Stimulated activated CD4-positive, alpha-beta T cell treated with anti-CD3 and anti-CD28 coated beads, Interleukin-15, amount 100 ng/mL, for 1 hour (primary cell): ENCODE results near the gene ANKRD37.

Experiments used
- DNase-seq, 2 donors: peaks; one replicate each; pipeline ENCODE4 v3.0.0-alpha.2; 2020; ENCODE audit warnings: low read depth in 1 of 2, low spot score in 1 of 2

The ANKRD37 gene

DNA sequence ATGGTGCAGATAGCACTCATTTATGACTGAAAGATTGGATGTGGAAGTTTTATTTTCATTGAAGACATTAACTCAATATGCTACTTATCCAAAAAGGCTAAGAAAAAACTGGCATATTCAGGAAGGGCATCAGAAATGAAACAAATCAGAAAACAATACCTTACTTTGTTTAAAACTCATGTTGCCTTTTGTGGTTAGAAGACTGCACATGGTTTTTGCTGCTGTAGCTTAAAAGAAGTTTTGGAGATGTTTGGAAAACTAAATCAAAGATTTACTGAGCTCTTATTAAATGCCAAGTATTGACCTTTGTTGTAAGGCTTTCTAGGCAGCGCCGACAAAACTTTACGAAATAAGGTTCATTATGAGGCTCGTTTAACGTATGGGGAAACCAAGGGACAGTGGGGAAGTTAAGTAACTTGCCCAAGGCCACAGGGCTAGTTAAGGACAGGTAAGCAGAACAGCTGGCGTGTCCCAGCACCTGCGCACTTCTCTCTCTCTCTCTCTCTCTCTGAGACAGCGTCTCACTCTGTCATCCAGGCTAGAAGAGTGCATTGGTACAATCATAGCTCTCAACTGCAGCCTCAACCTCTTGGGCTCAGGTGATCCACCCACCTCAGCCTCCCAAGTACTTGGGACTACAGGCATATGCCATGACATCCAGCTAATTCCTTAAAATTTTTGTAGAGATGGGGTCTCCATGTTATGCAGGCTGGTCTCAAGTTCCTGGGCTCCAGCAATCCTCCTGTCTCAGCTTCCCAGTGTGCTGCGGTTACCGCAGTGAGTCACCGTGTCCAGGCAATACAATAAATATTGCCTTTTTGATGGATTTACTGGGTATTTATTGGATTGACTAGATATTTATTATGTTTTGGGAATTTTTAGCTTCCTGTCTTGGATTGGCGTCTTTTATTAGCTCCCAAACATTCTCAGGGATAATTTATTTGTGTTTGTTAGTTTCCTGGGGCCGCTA, 17.0 kb upstream of the ANKRD37 start:
- DNase-seq: no peak

DNA sequence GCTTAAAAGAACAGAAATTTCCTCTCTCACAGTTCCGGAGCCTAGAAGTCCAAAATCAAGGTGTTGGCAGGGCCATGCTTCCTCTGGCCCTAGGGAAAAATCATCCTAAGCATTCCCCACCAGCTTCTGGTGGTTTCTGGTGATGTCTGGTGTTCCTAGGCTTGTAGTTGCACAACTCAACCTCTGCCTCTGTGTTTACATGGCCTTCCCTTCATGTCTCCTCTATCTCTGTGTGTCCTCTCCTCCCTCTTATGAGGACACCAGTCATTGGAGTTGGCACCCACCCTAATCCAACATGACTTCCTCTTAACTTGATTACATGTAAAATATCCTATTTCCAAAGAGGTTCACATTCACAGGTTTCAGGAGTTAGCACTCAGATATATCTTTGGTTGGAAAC, 16.3 kb upstream of the ANKRD37 start:
- DNase-seq: no peak

DNA sequence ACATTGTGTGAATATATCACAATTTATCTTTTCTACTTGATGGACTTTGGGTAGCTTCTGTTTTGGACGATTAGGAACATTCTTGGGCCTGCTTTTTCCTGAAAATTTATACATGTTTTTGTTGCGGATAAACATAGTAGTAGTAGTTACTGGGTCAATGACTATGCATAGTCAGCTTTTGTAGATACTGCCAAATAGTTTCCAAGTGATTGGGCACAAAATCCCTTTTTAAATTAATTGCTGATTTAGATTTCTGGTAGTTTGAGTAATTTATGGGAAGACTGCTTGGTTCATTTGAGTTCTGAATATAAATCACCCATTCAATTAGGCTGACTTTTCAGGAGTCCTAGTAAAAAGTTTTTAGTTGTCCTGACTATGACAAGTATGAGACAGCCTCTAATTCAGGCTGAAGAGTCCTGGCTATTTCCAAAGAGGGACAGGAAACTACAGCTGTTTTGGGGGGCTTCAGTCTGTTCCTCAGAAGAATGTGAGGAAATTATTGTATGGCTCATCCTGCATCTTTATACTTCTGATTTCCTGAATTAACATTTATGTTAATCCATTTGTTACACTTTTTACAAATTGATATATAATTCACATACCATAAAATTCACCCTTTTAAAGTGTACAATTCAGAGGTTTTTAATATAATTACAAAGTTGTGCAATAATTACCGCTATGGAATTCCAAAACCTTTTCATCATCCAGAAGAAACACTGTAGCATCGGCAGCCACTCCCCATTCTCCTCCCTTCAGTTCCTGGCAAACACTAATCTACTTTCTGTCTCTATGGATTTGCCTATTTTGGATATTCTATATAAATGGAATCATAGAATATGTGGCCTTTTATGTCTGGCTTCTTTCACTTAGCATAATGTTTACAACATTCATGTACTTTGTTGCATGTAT, 15.1 kb upstream of the ANKRD37 start:
- no peak for DNase-seq

DNA sequence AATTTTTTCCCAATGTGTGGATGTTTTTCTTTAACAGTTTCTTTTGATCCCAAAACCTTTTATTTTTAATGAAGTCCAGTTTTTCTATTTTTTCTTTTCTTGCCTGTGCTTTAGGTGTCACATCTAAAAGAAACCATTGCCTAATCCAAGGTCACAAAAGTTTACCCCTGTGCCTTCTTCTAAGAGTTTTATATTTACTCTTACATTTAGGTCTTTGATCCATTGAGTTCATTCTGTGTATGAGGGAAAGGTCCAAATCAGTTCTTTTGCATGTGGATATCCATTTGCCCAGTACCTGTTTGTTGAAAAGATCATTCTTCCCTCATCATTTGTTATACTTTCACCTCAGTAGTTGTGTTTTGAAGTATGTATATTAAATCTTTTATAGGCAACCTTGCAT, 13.9 kb upstream of the ANKRD37 start:
- DNase-seq: no peak

DNA sequence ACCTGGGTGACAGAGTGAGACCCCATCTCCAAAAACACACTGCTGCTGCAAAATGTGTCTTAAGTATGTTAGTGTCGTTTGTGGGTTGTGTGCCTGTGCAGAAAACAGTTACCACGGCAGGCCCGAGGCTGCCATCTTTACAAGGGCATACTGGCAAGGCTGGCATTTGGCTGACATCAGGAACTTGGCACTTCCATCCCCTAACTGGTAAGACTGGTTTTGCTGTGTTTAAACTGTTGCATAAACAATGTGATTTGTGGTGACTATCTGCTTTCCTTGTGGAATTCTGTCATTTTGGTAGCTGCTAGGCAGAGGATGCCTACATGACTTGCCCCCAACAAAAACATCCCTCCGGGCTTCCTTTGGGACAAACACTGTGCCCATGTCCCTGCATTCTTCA, 13.2 kb upstream of the ANKRD37 start:
- no peak for DNase-seq

DNA sequence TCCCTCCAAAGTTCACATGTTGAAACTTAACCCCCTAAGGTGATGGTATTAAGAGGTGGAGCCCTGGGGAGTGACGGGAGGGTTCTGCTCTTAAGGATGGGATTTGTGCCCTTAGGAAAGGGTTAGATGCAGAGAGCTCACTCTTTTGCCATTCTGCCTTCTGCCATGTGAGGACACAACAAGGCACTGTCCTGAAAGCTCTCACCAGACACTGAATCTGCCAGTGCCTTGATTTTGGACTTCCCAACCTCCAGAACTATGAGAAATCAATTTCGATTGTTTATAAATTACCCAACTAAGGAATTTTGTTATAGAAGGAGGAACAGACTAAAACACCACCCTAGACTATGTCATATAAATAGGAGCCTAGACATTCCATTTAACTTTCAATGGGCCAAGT, 12.6 kb upstream of the ANKRD37 start:
- DNase-seq: no peak

DNA sequence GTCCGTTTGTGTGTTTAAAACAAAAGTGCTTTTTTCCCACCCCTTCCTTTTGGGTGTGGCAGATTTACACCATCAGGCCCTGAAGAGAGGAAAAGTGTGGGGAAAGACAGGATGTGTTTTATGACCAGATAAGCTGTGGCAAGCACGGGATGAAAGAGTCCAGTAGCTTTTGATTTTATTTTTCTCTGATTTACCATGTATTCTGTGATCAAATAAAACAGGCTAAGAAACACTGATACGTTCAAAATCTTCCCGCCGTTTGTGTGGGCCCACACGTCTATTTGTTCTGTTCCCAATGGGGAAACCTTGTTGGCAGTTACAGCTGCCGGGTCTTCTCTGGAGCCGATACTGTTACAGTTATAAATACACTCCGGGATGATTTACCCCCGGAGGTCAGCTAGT, 11.7 kb upstream of the ANKRD37 start:
- no peak for DNase-seq

DNA sequence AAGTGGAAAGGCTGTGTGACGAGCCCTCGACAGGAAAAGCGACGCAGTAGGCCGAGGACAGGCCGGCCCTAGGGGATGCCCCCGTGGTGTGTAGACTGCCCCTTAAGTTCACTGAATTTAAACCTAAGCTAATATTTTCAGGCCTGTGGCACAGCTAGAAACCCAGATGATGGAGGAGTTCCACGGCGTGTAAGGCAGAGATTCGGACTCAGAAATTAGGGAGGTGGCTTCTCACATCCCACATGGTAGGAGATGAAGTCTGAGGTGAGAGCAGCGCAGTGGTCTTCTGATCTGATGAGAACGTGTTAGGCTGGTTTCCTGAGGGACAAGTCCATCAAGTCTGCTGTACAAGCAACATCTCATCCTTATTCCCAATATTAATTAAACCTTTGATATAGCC, 8.7 kb upstream of the ANKRD37 start:
- no peak for DNase-seq

DNA sequence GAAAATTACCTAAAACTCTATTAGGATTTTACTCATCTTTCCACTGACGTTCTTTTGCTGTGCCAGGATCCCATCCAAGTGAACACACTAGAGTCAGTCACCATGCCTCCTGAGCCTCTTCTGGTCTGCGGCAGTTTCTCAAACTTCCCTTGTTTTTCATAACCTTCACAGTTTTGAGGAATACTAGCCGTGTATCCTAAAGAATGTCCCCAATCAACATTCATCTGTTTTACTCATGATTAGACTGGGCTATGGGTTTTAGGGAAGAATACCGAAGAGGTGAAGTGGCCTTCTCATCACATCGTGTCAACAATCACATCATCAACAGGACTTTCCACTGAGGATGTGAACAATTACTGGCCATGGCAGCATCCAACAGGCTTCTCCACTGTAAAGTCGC, 5.7 kb upstream of the ANKRD37 start:
- no peak for DNase-seq

DNA sequence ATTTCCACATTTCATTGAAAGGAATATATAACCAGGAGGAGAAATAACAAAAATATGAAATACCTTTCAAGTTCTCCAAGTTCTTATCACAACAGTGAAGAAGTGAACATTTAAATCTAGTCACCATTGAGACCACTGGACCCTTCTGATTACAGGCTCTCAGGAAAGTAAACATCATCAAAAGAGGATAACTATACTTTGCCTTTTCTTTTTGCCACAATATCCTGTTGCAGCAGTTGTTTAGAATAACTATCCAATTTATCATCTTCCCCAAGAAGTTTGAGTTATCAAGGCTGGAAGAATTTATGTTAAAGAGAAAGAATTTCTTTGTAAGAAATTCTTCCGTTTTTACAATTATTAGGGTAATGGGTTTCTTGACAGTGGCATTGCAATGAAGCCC, 4.5 kb upstream of the ANKRD37 start:
- no peak for DNase-seq

DNA sequence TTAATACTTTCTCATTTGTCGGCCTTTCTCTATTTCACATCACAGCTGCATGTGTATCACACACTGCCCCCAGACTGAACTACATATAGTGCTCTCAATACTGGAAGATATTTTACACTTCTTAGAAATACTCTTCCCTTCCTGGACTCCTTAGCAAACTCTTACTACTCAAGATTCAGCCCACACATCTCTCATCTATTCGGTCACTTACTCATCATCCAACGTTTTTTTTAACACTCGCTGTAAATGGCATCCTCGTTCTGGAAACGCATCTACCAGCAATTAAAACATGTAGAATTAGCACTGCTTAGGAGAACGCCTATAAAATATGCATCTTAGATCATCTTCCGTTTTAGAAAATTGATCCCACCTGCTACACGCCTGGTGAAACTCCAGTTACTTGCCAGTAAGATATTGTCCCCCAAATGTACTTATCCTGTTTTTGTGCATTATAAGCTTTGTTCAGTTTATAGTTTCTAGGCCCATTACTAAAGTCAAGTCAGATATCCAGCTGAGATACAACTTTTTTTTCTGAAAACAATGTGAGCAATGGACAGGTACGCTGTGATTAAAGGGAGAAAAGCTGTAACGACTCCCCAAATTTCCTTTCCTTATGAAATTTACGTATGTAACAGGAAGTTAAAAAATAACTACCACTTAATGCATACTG, 1.9 kb upstream of the ANKRD37 start:
- DNase-seq: no peak

DNA sequence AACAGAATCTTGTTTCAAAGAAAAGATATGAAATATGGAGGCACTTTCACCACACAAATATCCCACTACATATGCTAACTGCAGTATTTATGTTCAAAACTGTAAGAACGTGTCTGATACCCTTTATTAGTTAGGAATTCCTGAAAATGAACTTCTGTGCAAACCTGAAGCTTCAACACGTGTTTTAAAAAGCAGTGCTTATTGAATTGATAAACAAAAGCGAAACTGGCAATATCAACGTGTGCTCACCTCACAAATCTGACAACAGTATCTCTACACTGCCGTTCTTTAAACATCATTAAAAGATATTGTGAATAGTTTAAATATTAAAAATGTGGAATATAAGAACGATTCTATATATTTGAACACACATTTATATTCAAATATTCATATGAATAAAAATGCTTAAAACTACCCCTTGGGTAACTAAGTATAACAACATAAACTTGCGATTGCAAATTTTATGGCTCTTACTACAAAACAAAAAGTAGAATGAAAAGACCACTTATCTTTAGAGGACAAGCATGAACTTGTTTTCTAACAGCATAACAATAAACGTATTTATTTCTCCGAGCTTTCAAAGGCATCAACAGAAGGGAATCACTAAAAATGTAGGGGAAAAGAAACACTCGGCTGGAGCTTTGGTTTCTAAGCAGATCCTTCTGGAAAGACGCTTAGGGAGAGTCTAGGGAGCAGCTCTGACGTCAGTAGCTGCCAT, 1.2 kb upstream of the ANKRD37 start, which contains the start of gene LRP2BP:
LRP2BP (minus strand) TSS at position 687 of the 718 bp plus-strand sequence. CDS start 17,738 bp downstream, outside the sequence.
- no peak for DNase-seq

DNA sequence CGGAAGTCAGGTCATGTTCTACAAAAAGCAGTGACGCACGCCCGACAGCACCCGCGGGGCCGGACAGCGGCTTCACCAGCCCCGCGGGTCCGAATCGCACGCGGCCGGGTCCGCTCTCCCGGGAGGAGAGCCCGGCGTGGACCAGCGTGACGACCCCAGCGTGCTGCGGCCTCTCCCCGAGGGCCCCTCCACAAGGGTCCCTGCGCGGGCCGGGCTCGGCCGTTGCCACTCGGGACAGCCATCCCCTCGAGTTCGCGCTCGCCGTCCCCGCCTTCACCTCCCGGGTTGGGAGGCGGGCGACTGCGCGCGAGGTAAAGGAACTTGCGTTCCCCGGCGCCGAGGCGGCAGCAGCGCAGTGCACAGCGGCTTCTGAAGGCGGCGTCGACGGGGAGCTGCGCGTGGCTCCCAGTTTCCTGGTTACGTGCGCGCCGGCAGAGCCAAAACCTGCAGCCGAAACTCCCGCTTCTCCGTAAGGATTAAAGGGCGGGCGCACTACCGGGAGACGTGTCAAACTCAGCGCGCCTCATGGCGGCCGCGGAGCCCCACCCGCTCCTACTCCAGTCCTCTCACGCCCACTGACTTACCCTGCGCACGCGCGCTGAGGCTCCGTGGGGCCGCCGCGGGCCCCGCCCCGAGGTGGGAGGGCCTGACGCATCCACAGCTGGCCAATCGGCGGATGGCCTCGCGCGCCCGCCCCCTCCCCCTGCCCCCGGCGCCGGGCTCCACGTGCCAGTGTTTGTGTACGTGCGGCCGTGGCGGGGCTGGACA, 501 bp upstream of the ANKRD37 start:
- peak; percentile 95 to 97 for DNase-seq

DNA sequence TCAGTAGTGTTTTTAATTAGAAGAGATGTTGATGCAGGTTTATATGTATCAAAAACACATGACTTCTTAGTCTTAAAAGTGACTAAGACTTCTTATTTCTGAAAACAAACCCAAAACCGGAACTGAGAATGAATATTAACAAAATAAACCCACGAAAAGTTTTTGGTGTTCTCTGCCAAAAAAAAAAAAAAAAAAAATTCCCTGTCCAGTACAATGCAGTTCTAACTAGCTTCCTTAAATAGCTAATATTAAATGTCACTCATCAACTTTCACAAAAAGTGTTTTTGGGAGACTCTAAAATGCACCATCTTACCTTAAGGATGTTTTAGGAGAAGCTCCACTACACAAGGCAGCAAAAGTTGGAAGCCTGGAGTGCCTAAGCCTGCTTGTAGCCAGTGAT, 2.0 kb downstream of the ANKRD37 start:
- DNase-seq: no peak

DNA sequence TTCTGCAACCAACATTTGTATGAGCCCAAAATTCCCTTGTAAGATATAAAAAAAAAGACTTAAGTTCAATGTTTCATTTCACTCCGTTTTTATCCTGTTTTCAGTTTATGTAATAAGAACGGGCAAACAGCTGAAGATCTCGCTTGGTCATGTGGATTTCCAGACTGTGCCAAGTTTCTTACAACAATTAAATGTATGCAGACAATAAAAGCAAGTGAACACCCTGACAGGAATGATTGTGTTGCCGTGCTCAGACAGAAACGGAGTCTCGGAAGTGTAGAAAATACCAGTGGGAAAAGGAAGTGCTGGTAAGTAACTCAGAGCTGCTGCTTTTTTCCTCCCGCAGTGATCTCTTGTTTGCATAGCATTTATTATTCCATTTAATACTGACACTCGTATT, 2.8 kb downstream of the ANKRD37 start:
- DNase-seq: no peak

DNA sequence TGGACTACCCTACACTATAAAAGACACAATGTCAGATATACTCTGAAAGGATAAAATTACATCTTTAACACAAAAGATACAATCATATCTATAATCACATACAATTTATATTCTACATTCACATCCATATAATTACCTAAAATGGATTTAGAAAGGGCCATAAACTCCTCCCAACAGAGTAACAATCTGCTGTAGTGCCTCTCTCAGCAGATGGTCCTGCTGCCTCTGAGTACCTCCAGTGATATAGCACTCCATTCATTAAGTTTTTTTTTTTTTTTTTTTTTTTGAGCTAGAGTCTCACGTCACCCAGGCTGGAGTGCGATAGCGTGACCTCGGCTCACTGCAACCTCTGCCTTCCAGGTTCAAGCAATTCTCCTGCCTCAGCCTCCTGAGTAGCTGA, 7.4 kb downstream of the ANKRD37 start:
- no peak for DNase-seq

DNA sequence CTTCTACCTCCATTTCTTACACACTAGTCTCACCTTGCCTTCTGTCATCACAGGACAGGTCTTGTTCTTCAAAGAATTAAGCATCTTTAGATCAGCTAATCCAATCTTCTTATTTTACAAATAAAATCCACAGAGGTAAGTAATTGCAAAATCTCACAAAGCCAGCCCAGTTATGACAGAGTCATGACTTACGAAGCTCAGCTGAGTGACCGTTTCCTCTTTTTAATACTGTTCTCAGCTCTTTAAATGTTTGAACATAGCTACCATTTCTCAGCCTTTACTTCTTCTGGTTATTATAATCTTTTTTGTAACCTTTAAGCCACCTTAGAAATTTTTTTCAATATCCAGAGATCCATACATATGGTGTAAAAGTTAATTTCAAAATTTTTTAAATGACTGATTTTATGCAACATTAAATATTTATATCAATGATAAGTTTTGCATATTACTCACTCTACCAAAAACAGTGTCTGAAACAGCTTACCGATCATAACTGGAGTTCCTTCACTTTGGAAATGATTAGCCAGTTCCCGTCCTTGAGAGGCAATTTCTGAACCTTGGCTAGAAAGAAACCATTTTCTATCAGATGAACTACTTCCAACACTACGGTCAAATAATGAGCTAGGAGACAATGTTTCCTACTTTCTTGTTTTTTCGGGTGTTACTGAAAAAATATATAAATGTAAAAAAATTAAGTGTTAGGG, 8.8 kb downstream of the ANKRD37 start:
- DNase-seq: no peak

DNA sequence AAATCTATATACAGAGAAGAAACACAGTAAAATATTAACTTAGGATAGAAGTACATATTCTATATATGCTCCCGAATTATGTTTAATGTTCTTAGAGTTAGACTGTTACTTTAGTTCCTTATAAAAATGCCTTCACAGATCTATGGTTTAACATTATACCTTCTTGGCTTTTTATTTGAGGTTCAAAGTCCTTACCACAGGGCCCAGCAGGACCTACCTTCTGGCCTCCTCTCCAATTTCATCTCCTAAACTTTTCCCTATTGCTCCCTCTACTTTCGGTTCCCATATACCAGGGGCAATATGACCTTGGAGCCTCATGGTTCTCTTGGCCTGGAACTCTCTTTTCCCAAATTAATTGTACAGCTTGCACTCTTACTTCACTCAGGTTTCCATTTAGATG, 11.8 kb downstream of the ANKRD37 start:
- DNase-seq: no peak

DNA sequence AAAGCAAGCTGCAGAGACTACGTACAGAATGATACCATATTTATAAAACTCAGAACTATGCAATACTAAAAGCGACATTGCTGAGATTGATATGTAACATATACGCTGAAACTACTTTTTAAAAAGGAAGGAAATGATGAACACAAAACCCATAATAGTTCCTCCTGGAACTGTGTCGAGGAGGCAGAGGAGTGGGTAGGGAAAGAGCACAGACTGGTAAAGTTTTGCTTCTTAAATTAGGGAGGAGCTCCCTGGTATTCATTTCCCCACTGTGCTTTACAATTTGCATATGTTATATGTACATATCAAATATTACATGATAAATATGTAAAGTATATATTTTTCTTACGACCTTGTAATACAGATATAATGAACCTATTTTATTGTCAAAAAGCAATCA, 15.2 kb downstream of the ANKRD37 start:
- DNase-seq: no peak
